ENCODE measurements around the gene MAGI1.

- TF ChIP-seq CTCF (IDR thresholded peaks at IDR 0.05) (no peak), POLR2AphosphoS5 (IDR thresholded peaks at IDR 0.05; ENCODE audit: insufficient read depth in 1 of 2, low read depth in 1 of 2) (no peak), POLR2A (IDR thresholded peaks at IDR 0.05) (no peak)
Measured at GRCh38 chr3:65338571-65338970, 700.1 kb downstream of the MAGI1 start.

Measured in vagina (tissue), 2 donors.